ENCODE measurements around the gene DDX20. TPM values are rescaled to one million over a fixed set of nuclear protein-coding genes. Genes with fewer than 3 reads are reported as not detected.
A peak's percentile ranks its signal among the peaks of the same experiment; 100 is the strongest.

Gene DDX20
- total RNA-seq, 1 donor from 2014 or later: 10.9 TPM

DNA sequence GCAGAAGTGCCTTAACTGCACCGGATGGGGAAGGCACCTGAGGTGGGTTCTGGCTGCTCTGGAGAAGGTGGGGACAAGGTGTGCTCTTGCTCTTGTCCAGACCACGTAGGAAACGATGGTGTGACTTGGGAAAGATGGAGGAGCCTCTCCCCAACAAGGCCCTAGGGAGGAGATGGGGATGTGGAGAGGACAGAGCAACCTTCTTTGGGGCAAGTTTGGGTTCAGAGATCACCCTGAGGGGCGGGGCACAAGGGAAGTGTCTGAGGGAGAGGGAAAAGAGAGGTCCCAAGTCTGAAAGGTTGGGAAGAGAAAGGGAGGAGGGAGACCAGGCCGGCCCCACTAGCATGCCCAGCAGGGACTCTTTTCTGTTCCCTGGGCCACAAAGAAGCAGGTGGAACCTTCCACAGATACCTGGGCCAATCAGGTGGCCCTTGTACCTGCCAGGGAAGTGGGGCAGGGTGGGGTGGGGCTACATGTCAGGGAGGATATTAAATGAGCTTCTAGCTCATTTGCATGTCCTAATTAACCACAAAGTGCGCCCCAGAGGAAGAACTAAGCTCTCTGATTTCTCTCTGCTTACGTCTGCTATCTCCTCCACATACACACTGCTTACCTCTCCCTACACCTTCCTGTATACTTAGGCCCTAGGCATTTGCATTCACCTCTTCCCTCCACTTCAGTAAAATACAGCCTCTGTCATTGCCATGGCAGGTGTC is 32.5 kb upstream of the DDX20 start:
- peaks cover 33% of the 10 kb centered on the region for H3K4me1 ChIP-seq
- no peak for DNase-seq
- H3K9me3 ChIP-seq: no peaks in the 10 kb centered on the region
- H3K27ac ChIP-seq: no peak overlapping the region
- no peak for TF ChIP-seq CTCF (IDR thresholded peaks at IDR 0.05)
- intact Hi-C loops (cut with DNase I): no loop called here
- H3K27me3 ChIP-seq: no peaks in the 10 kb centered on the region
- H3K36me3 ChIP-seq: no peaks in the 10 kb centered on the region
- no peak overlapping the region for H3K4me3 ChIP-seq
- no peak for ATAC-seq

DNA sequence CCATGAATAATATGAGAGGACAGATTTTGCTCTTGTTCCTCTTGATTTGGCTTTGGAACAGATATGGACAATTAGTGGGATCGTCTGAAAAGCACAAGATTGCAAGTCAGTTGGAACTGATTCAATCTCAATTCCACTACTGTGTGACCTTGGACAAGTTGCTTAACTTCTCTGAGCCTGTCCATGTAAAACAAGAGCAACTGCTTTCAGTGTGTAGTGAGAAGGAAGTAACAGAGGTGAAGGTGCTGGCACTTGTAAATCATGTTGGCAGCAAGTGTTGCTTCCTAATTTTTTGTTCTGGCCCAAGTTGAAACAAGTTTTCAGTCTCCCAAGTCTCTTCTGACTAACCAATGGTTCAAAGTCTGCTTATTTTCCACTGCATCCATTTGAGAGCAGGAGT is 31.8 kb upstream of the DDX20 start:
- ATAC-seq (no peak), DNase-seq (no peak)
- H3K27ac ChIP-seq: no peak overlapping the region
- H3K4me1 ChIP-seq: peaks cover 33% of the 10 kb centered on the region
- no peak overlapping the region for H3K4me3 ChIP-seq
- intact Hi-C loops (cut with DNase I): no loop called here
- H3K36me3 ChIP-seq: no peaks in the 10 kb centered on the region
- H3K27me3 ChIP-seq: no peaks in the 10 kb centered on the region
- no peaks in the 10 kb centered on the region for H3K9me3 ChIP-seq
- TF ChIP-seq CTCF (IDR thresholded peaks at IDR 0.05): no peak

DNA sequence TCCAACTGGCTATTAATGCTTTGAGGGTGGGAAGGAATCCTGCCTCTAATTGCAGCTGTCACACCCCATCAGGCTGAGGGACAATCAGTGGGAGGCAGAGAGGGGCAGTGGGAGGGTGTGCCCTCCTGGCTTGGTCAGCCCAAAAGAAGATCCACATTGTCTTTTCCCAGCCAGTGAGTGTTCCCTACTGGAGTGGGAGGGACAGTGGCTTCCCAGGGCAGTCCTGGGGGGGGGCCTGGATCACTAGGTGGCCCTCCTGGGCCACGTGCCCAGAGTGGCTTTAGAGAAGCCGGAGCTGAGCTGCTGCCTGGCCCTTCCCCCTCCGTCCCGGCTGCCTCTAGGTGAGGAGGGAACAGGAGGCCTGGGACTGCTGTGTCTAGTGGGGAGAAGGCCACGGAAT is 30.5 kb upstream of the DDX20 start:
- DNase-seq (no peak), ATAC-seq (peak; percentile 14)
- intact Hi-C loops (cut with DNase I): no loop called here
- H3K36me3 ChIP-seq: no peaks in the 10 kb centered on the region
- peaks cover 33% of the 10 kb centered on the region for H3K4me1 ChIP-seq
- H3K9me3 ChIP-seq: no peaks in the 10 kb centered on the region
- no peaks in the 10 kb centered on the region for H3K27me3 ChIP-seq
- no peak for TF ChIP-seq CTCF (IDR thresholded peaks at IDR 0.05)
- H3K4me3 ChIP-seq: no peak overlapping the region
- H3K27ac ChIP-seq: no peak overlapping the region

GRCh38 chr1:111727056-111727455 is 28.6 kb upstream of the DDX20 start:
- H3K27me3 ChIP-seq: no peaks in the 10 kb centered on the region
- no peak overlapping the region for H3K27ac ChIP-seq
- no peaks in the 10 kb centered on the region for H3K9me3 ChIP-seq
- ATAC-seq: no peak
- H3K36me3 ChIP-seq: no peaks in the 10 kb centered on the region
- no peak for DNase-seq
- TF ChIP-seq CTCF (IDR thresholded peaks at IDR 0.05): no peak
- no peak overlapping the region for H3K4me3 ChIP-seq
- peaks cover 16% of the 10 kb centered on the region for H3K4me1 ChIP-seq
- intact Hi-C loops (cut with DNase I): no loop called here

DNA sequence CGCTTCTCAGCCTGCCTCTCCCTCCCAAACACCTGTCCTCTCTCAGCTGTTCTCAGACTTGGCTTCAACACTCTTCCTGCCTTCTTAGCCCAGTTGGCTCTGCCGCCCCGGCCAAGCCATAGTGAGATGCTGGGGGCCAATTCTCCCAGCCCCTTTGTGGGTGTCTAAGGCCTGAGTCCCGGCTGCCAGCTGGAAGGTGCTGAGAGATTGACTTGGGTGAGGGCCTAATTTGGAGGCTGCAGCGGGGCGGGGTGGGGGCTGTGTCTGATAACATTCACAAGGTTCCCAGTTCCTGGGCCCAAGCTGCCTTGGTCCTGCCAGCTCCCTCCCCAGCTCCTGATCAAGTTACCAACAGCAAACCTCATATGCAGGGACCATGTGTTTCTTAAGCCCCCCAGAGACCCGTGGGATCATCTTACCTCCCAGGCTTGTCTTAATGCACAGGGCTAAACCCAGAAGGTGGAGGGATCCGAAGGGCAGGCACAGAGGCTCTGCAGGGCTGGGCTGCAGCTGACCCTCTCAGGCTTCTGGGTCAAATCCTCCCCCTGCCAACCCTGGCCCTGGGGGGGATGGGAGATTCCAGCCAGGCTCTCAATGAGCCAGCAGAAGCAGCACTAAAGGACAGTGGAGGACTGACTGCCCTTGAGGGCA is 26.3 kb upstream of the DDX20 start:
- no peak for TF ChIP-seq CTCF (IDR thresholded peaks at IDR 0.05)

More for the DNA sequence above, 26.3 kb upstream of the DDX20 start:
- DNase-seq (no peak), ATAC-seq (no peak)
- Histone ChIP-seq H3K36me3 (no peaks in the 10 kb centered on the region), H3K4me3 (no peak overlapping the region), H3K4me1 (peaks cover 7% of the 10 kb centered on the region), H3K27ac (no peak overlapping the region), H3K9me3 (no peaks in the 10 kb centered on the region), H3K27me3 (no peaks in the 10 kb centered on the region)
- intact Hi-C loops (cut with DNase I): no loop called here

All from upper lobe of right lung (tissue), 1 donor.